Measurements from ENCODE around the gene ATG7.
"Not testable (repeated sequence)": the region's sequence is repeated elsewhere in the genome, so short reads cannot be mapped to it uniquely, and the experiment has no call there.

Gene ATG7

DNA sequence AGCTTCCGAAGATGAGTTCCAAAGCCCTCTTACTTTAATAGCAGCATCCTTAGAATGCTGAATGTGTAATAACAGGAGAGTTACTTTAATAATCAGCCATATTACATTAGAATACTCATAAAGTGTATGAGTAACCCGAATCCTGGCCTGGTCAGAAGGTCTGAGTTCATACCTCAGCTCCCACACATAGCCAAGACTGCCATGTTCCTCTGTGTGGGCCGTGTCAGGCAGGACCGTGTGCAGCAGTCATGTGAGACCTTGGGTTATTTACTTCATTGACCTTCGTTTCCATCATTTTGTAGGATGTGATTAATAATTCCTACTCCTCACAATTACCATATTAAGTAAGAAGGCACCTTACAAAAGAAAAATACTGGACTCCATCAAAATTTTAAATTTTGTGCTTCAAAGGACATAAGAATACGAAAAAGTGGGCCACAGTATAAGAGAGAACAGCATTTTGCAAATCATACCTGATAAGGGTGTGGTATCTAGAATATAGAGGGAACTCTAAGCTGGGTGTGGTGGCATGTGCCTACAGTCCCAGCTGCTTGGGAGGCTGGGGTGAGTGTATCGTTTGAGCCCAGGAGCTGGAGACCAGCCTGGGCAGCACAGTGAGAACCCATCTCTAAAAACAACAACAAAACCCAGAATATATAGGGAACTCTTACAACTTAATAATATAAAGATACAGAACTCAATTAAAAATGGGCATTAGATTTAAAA, 163.4 kb downstream of the ATG7 start:
- no peak for DNase-seq

DNA sequence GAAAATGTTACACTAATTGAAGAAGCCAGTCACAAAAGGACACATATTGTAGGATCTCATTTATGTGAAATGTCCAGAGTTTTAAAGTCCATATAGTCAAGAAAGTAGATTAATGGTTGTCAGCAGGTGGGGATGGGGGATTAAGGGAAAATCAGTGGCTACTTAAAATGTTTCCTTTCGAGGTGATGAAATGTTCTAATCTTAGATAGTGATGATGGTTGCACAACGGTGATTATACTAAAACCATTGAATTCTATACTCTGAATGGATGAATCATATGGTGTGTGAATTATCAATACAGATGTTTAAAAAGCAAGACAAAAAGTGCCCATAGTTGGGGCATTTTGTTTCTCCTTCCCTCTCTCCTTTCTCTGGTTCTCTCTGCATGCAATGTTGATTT, 164.6 kb downstream of the ATG7 start:
- DNase-seq = no peak

DNA sequence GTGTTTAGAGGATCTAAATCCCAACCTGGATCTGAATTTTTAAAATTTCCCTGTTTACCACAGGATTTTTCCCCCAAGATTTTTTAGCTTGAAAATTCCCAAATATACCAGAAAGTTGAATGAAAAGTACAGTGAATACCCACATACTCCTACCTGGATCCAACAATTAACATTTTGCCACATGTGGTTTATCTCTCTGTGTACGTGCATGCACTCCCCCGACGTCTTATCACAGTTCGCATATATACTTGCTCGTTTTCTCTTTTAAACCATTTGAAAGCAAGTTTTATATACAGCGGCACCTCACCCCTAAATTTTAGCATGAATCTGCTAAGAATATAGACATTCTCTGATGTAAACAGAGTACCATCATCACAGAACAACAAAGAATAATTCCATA, 165.3 kb downstream of the ATG7 start:
- DNase-seq = no peak

DNA sequence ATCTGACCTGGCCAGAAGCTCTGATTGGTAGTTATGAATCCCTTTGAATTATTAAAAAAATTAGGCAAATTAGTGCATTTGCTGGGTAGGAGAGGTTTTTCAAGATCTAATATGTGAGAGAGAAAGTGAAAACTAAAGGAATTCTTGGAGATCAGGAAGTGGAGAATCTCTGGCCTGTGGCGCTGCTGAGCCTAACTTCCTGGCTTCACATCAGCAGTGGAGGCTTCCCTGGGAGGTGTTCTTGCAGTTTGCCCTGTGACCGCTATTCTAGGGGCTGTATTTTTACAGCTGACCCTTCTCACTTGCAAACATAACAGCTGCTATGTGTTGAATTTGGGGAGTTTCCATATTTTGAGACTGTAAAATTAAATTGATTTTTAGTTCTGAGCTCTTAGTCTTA, 166.4 kb downstream of the ATG7 start:
- DNase-seq = no peak

DNA sequence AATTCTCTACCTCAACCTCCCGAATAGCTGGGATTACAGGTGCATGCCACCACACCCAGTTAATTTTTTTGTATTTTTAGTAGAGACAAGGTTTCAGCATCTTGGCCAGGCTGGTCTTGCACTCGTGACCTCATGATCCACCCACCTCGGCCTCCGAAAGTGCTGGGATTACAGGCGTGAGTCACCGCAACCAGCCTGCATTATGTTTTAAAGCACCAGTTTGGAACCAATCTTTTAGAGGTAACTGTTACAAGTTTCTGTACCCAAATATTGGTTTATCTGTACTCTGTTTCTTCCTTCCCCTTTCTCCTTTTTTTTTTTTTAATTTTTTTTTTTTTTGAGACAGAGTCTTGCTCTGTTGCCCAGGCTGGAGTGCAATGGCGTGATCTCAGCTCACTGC, 169.1 kb downstream of the ATG7 start:
- DNase-seq = not testable (repeated sequence)

DNA sequence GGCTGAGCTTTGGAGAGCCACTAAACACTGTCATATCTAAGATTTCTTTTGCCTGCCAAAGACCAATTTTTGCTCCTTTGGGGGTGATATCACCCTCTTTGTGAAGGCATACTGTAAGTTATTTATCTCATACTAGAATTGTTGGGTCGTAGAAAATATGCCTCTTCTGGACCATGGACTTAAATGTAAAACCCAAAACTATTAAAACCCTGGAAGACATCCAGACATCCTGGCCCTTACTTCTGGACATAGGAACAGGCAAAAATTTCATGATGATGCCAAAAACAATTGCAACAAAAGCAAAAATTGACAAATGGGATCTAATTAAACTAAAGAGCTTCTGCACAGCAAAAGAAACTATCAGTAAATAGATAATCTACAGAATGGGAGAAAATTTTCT, 172.2 kb downstream of the ATG7 start:
- DNase-seq = no peak

DNA sequence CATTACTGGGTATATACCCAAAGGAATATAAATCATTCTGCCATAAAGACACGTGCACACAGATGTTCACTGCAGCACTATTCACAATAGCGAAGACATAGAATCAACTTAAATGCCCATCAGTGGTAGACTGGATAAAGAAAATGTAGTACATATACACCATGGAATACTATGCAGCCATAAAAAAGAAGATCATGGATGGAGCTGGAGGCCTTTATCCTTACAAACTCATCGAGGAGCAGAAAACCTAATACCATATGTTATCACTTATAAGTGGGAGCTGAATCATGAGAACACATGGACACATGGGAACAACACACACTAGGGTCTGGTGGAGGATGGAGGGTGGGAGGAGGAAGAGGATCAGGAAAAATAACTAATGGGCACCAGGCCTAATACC, 173.0 kb downstream of the ATG7 start:
- DNase-seq = not testable (repeated sequence)

DNA sequence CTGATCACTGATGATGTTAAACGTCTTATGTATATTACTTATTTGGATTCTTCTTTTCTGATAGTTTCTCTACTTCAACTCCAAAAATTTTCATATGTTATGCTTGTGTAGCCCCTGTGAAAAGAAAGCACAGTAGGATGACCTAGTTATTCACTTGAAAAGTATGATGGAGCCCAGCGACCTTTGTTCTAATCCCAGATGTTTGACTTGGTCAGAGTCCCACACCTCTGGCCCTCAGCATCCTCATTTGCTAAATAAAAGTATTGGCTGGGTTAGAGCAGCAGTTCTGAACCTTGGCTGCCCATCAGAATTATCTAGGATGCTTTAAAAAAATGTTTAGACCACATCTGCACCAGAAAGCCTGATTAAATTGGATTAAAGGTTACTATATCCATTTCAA, 173.7 kb downstream of the ATG7 start:
- DNase-seq = no peak

DNA sequence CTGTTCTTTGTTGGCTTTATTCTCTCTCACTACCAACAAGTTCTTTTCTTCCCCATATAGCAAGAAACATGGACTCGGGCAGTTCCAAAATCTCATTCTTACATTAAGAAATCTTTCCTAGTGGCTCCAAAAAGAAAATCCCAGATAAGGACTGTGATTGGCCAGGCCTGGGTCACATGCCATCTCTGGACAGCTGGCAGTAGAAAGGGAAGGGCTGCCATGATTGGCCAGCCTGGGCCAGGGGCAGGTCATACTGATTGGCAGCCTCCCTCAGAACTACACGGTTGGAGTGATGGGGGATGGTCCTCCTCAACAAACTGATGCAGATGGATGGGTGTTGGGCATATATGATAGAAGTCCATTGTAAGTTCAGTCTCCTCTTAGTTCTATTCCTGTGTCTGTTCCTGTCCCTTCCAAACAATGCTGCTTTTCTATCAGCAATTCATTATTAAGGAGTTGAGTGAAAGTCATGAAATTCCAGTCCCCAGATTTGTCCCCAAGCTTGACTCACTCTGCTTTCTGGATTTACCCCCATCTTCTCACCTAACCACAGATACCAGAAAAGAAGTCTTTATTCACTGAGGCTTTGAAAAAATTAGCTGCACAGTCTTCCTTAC, 175.5 kb downstream of the ATG7 start:
- no peak for DNase-seq

DNA sequence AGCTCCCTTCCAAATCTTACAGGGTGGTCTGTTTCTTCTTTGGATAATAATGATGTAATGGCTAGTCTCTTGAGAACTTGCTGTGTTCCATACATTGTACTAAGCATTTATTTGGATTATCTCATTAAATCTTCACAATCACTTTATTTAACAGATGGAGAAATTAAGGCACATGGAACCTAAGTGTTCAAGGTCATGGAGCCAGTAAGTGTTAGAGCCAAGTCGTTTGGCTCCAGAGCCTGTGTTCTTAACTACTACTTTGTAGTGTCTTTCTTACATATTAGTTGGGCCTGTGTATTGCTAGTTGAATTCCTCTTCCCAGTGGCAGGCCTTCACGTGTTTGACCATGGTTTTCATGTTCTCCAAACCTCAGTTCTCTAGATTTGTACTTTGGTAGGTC, 177.8 kb downstream of the ATG7 start:
- no peak for DNase-seq

DNA sequence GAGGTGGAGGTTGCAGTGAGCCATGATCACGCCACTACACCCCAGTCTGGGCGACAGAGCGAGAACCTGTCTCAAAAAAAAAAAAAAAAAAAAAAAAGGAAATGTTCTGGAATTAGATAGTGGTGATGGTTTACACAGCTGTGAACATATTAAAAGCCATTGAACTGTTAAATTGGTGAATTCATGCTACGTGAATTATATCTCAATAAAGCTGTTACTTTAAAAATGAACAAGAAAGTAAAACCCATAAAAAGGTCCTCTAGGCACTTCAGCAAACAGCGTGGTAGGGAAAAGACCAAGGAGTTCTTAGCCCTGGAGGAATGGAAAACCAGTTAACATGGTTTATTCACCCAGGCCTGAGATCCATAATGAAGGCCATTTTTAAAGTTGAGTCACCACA, 180.1 kb downstream of the ATG7 start:
- no peak for DNase-seq

DNA sequence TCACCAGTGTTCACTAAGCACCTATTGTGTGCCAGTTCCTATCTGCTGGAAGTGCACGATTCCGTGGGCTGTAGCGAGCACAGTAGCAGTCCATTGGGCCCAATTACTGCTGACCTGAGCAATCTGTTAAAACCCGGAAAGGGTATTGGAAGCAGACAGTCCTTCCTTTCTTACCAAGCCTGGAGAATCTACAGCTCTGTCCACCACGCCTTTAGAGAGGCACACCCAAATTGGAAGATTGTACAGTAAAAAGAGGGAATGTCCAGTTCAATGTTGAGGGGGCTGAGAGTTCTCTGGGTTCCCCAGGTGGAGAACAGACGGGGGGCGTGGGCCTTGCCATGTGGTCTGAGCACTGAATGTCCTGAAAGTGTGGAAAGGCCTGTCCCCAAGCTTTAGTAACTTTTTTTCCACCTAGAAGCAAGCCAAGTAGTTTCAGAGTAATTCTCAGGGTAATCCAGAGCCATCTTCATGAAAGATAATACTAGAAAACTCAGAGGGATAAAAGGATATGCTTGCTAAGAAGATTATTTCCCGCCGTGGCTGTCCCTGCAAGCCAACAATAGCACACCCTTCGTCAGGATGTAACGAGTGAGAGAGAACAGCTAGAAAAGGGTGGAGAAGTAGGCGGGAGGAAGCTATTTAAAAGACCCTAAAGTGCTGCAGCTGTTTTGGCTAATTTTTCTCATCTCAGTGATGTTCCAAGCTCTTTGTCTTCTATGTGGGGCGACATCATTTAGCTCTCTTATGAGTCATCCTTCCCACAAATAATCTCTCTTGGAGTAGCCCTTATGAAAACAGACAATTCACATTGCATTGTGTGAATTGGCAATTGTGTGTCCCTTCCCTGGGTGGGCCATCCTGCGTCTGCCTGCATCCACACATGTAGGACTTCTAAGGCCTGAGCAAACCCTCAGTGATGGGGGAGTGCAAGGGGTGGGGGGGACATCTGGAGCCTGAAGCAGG, 181.0 kb downstream of the ATG7 start:
- no peak for DNase-seq

DNA sequence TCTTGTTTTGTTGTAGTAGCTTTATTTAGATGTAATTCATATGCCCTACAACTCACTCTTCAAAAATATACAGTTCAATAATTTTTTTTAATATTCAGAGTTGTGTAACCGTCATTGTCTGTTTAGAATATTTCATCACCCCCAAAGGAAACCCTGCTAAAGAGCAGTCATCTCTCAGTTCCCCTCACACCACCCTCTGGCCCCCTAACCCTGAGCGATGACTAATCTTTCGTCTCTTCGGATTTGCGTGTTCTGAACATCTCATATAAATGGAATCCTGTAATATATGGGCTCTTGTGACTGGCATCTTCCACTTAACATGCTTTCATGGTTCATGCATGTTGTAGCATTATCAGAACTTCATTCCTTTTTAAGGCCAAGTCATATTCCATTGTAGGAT, 183.8 kb downstream of the ATG7 start:
- no peak for DNase-seq

DNA sequence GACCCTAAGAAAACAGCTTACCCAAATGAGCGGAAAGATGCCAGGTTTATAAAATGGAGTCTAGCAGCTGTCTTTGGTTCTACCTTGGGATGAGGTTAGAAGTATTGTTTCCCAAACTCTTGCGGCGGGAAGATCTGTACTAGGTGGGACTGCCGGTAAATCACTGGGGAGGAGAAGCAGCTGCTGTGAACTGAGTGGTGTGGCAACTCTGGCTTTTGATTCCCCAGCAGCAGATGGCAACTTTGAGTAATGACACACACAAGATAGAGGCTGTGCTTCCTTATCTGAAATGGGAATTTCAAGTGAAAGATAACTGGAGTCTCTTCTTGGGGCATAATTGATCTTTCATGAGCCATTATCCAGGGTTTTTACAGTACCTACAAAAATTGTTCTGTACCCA, 184.9 kb downstream of the ATG7 start:
- DNase-seq = no peak

DNA sequence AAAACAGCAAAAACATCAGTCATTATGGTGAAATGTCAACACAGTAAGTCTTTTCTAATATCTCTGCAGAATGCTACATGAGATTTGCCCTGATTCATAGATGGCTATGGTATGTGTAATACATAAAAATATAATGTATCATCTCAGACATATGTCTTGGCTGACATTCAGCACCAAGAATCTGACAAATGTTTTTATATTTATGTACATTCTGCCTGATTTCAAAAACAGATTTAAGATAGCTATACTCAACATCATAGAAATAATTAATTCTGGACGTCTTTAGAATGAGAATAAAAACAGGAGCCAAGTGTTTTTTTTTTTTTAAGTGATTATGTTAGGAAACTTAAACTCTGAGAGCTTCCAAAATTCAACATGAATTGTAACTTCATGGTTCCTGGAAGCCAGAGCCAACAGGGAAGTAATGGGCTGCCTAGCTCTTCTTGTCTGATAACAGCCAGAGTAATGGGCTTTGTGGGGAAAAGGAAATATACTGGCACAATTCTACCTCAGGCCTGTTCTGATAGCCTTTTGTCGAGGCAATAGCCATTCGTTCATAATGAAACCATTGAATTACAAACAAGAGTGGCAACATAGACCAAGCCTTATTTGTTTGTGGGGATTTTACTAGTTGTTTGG, 187.1 kb downstream of the ATG7 start:
- DNase-seq = no peak

DNA sequence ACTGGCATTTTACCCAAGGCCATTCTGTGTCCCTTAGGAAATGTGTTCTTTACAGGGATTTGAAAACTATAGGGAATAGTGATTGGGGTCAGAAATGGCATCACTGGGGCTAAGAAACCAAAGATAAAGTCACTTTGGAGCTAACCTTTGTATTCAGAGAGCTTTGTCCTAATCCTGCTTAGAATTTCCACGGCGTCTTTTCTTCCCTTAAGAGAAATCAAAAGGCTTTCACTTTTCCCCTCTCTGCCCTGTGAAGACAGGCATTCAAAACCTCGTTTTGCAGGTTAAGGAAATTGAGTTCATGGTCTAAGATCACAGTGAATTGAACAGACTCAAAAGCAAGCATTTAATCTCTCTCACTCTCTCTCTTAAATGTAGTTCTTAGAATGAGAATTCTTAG, 189.0 kb downstream of the ATG7 start:
- no peak for DNase-seq

DNA sequence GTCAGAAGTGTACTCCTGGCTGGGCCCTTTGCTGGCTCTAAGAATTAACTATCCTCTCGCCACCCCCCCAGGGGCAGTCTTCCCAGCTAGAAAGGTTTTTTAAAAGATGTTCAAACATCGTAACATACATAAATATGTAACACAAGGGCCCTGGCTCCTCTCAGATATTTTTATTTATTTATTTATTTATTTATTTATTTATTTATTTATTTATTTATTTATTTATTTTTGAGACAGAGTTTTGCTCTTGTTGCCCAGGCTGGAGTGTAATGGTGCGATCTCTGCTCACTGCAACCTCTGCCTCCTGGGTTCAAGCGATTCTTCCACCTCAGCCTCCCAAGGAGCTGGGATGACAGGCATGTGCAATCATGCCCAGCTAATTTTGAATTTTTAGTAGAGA, 190.5 kb downstream of the ATG7 start:
- not testable (repeated sequence) for DNase-seq

DNA sequence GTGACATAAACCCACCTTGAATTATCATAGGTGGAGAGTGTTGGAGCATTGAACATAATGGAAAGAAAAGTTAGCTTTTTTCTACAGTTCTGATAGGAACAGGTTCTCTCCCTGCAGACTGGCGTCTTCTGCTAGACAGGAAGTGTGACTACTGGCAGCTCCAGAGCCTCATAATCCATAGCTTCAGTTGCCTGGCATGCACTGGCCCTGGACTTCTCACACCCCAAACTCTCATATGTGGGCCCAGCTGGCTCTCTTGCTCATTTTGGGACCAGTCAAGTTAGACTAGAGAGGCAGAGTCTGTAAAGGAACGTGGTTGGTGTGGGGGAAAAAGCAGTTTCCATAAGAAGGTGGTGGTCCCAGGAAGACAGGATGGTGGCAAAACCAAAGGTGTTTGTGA, 191.4 kb downstream of the ATG7 start:
- no peak for DNase-seq

DNA sequence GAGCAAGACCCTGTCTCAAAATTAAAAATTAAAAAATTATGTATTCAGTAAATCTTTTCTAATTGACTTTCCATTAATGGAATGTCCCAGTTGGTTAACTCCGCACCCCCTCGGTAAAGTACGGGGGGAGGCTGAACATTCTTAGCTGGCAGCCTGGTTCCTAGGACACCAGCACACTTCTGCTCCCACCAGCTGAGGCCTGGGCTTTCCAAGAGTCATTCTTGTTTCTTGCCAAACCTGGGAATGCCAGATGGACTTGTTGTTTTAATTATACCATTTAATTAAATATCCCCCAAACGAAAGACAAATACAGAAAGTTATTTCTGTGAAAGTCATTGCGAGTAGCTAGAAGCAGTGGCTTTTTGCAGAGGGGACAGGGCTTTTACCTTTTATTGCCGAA, 192.2 kb downstream of the ATG7 start:
- no peak for DNase-seq

DNA sequence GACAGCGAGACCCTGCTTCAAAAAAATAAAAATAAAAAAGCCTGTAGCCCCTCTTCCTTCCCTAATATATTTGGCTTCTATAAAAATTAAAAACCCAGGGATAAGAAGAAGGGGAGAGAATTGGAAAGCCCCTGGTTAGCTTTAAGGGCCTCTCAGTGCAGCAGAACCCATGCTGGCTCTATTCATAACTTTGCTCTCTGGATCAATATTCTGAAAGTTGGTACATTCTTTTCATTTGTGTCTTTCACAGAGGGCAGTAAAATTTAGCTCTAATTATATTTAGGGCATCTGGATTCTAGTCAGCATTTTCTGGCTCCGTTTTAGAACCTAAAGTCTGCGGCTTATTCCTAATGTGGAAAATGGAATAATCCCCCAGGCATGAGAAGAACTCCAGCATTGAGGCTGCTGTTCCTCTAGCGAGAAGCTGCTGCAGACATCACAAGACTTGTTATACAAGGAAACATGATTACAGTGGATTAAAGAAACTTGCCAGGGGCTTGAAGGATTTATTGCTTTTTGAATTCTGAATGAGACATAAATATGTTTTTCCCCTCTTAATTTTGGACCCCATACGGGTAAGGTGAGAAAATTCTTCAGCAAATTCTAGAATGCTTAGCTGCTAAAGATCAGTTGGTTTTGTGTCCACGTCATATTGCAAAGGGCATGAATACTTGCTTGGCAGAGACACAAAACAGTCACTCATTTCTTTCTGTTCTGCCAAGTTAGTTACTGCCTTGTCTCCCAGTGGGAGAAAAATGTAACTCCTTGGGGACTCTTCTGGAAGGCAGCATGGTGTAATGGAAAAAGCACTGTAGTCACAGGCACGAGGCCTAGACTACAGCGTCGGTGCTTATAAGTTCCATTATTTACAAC, 193.8 kb downstream of the ATG7 start:
- no peak for DNase-seq

DNA sequence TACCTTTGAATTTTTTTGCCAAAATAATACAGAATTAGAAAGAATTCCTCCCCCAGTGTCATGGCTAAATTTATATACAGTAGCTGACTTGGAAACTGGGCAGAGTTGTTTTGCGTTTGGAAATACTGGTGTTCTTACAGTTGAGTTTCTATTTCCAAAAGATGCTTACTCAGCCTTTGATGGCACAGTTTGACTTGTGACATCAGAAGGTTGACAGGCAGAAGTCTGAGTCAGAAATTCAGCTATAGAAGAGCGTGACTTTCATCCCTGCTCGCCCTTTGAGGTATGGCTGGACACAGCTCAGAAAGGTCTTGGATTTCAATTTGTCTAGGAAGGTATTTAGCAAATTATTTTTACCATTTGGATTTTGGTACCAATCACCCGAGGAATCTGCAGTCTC, 195.7 kb downstream of the ATG7 start:
- DNase-seq = no peak

Measured in CD4-positive, alpha-beta T cell treated with Interleukin-17A for 4 hours (primary cell).